ENCODE results near the gene CUEDC2. TPM values are rescaled to one million over a fixed set of nuclear protein-coding genes. Genes with fewer than 3 reads are reported as not detected.

CUEDC2 gene
- polyA plus RNA-seq, 1 donor from 2014 or later: 169 TPM

DNA sequence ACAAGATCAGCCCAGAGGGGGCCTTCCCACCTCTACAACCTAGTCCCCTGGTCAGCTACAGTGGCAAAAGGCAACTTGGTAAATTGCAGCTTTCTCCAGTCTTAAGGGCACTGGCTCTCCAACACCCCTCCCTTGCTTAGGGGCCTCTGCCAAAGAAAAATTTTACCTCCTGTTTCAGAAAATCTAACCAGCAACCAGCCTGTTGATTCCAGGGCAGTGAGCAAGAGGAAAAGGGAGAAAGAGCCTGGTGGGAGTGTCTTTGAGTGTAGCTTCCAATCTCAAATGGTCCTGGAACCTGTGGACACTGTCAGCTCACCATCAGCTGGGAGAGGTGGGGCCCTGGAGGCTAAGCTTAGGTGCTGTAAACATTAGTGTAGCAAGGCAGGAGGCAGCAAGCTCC, 47.3 kb upstream of the CUEDC2 start:
- no peaks in the 10 kb centered on the region for H3K9me2 ChIP-seq (ENCODE audit: insufficient read depth, low read length)
- H3K36me3 ChIP-seq (ENCODE audit: insufficient read depth, low read length): no peaks in the 10 kb centered on the region
- no peak overlapping the region for H3K9ac ChIP-seq (ENCODE audit: low read length)
- H3K79me2 ChIP-seq (replicated peaks; ENCODE audit: insufficient read depth, low read length): no peaks in the 10 kb centered on the region
- H3K27ac ChIP-seq (ENCODE audit: low read length): no peak overlapping the region
- H3F3A ChIP-seq (ENCODE audit: insufficient read depth, low read length, poor library complexity, severe bottlenecking): no peaks in the 10 kb centered on the region
- no peaks in the 10 kb centered on the region for H3K9me3 ChIP-seq (ENCODE audit: low read length)
- H3K4me2 ChIP-seq (ENCODE audit: low read length): no peak overlapping the region
- no peaks in the 10 kb centered on the region for H3K27me3 ChIP-seq (ENCODE audit: insufficient read depth, low read depth, low read length)
- TF ChIP-seq SMC3 (conservative IDR thresholded peaks at IDR 0.05; ENCODE audit: poor library complexity) (no peak), TAF1 (IDR thresholded peaks at IDR 0.05; ENCODE audit: low read depth) (no peak), RAD21 (conservative IDR thresholded peaks at IDR 0.05) (no peak), EZH2 (IDR thresholded peaks at IDR 0.05; ENCODE audit: borderline replicate concordance, insufficient read depth, low read length, poor library complexity, severe bottlenecking) (no peak), MXI1 (conservative IDR thresholded peaks at IDR 0.05; ENCODE audit: poor library complexity, severe bottlenecking) (no peak), EP300 (conservative IDR thresholded peaks at IDR 0.05; ENCODE audit: poor library complexity, severe bottlenecking) (no peak), POLR2AphosphoS5 (IDR thresholded peaks at IDR 0.05) (no peak)
- TF ChIP-seq, protein P1, sequence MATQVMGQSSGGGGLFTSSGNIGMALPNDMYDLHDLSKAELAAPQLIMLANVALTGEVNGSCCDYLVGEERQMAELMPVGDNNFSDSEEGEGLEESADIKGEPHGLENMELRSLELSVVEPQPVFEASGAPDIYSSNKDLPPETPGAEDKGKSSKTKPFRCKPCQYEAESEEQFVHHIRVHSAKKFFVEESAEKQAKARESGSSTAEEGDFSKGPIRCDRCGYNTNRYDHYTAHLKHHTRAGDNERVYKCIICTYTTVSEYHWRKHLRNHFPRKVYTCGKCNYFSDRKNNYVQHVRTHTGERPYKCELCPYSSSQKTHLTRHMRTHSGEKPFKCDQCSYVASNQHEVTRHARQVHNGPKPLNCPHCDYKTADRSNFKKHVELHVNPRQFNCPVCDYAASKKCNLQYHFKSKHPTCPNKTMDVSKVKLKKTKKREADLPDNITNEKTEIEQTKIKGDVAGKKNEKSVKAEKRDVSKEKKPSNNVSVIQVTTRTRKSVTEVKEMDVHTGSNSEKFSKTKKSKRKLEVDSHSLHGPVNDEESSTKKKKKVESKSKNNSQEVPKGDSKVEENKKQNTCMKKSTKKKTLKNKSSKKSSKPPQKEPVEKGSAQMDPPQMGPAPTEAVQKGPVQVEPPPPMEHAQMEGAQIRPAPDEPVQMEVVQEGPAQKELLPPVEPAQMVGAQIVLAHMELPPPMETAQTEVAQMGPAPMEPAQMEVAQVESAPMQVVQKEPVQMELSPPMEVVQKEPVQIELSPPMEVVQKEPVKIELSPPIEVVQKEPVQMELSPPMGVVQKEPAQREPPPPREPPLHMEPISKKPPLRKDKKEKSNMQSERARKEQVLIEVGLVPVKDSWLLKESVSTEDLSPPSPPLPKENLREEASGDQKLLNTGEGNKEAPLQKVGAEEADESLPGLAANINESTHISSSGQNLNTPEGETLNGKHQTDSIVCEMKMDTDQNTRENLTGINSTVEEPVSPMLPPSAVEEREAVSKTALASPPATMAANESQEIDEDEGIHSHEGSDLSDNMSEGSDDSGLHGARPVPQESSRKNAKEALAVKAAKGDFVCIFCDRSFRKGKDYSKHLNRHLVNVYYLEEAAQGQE (IDR thresholded peaks at IDR 0.05; ENCODE audit: borderline replicate concordance): no peak
- TF ChIP-seq, protein P2, sequence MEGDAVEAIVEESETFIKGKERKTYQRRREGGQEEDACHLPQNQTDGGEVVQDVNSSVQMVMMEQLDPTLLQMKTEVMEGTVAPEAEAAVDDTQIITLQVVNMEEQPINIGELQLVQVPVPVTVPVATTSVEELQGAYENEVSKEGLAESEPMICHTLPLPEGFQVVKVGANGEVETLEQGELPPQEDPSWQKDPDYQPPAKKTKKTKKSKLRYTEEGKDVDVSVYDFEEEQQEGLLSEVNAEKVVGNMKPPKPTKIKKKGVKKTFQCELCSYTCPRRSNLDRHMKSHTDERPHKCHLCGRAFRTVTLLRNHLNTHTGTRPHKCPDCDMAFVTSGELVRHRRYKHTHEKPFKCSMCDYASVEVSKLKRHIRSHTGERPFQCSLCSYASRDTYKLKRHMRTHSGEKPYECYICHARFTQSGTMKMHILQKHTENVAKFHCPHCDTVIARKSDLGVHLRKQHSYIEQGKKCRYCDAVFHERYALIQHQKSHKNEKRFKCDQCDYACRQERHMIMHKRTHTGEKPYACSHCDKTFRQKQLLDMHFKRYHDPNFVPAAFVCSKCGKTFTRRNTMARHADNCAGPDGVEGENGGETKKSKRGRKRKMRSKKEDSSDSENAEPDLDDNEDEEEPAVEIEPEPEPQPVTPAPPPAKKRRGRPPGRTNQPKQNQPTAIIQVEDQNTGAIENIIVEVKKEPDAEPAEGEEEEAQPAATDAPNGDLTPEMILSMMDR (IDR thresholded peaks at IDR 0.05; ENCODE audit: poor library complexity, severe bottlenecking): no peak
- H3K4me3 ChIP-seq (ENCODE audit: low read length): no peak overlapping the region
- no peak overlapping the region for H2AFZ ChIP-seq (ENCODE audit: low read depth, low read length)
- H4K20me1 ChIP-seq (ENCODE audit: insufficient read depth): no peaks in the 10 kb centered on the region

DNA sequence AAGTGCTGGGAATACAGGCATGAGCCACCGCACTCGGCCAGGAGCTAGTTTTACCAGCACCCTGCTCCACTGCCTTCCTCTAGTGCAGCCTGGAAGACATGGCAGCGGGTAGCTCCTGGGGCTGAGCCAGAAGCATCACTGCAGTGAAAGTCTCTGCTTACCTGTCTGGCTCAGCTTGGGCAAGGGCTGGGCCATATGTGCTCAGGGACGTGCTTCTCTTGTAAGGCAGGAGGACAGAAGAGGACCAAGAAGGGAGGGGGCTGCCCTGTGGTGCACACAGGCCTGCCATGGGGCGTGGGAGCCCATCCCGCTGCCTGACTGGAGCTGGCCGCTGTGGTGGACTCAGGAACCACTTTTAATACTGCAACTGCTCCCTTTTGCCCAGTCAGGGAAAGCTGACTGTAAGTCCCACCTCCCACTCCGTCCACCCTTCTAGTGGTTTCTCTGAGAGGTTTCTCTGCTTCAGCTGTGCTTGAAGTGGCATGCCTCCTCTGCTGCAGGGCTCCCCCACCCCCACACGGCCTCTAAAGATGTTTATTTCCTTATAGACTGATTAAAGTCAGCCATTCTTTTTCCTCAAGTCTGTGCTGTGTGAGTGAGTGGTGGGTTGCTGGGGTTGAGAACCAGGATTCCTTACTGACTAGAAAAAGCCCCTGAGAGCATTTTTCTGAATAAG, 44.2 kb upstream of the CUEDC2 start:
- no peaks in the 10 kb centered on the region for H3K36me3 ChIP-seq (ENCODE audit: insufficient read depth, low read length)
- H3K27me3 ChIP-seq (ENCODE audit: insufficient read depth, low read depth, low read length): no peaks in the 10 kb centered on the region
- no peak overlapping the region for H3K4me3 ChIP-seq (ENCODE audit: low read length)
- TF ChIP-seq MXI1 (conservative IDR thresholded peaks at IDR 0.05; ENCODE audit: poor library complexity, severe bottlenecking) (no peak), TAF1 (IDR thresholded peaks at IDR 0.05; ENCODE audit: low read depth) (no peak), POLR2AphosphoS5 (IDR thresholded peaks at IDR 0.05) (no peak), EZH2 (IDR thresholded peaks at IDR 0.05; ENCODE audit: borderline replicate concordance, insufficient read depth, low read length, poor library complexity, severe bottlenecking) (no peak), SMC3 (conservative IDR thresholded peaks at IDR 0.05; ENCODE audit: poor library complexity) (no peak), RAD21 (conservative IDR thresholded peaks at IDR 0.05) (no peak)
- TF ChIP-seq, protein P1 (IDR thresholded peaks at IDR 0.05; ENCODE audit: borderline replicate concordance): no peak
- TF ChIP-seq, protein P2 (IDR thresholded peaks at IDR 0.05; ENCODE audit: poor library complexity, severe bottlenecking): no peak
- no peaks in the 10 kb centered on the region for H3K79me2 ChIP-seq (replicated peaks; ENCODE audit: insufficient read depth, low read length)
- H3K9me3 ChIP-seq (ENCODE audit: low read length): no peaks in the 10 kb centered on the region
- H4K20me1 ChIP-seq (ENCODE audit: insufficient read depth): no peaks in the 10 kb centered on the region
- H3F3A ChIP-seq (ENCODE audit: insufficient read depth, low read length, poor library complexity, severe bottlenecking): no peaks in the 10 kb centered on the region
- H2AFZ ChIP-seq (ENCODE audit: low read depth, low read length): no peak overlapping the region
- no peak overlapping the region for H3K27ac ChIP-seq (ENCODE audit: low read length)
- no peak overlapping the region for H3K9ac ChIP-seq (ENCODE audit: low read length)
- H3K4me2 ChIP-seq (ENCODE audit: low read length): no peak overlapping the region
- no peaks in the 10 kb centered on the region for H3K9me2 ChIP-seq (ENCODE audit: insufficient read depth, low read length)

All from neural cell (in vitro differentiated cells).